Spinal cord (tissue), 10 donors: ENCODE results near the gene OSBPL6. TPM values are rescaled to one million over a fixed set of nuclear protein-coding genes. Genes with fewer than 3 reads are reported as not detected.
"Not testable (repeated sequence)": the region's sequence is repeated elsewhere in the genome, so short reads cannot be mapped to it uniquely, and the experiment has no call there.

Source experiments
- DNase-seq, 6 donors: peaks; one replicate each; pipeline versions ENCODE4 v3.0.0 to v3.0.0-alpha.2; 2013 to 2015; ENCODE audit warnings: low spot score in 6 of 6, low read depth in 4 of 6
- H3K27ac ChIP-seq: one replicate; pipeline ENCODE4 v1.5.1; 2013; ENCODE audit warnings: low read depth, low read length, control low read depth
- H3K27me3 ChIP-seq: one replicate; pipeline ENCODE4 v1.6.1; 2013; ENCODE audit warnings: low read length; ENCODE audit not compliant: control insufficient read depth, insufficient read depth
- H3K36me3 ChIP-seq: one replicate; pipeline ENCODE4 v1.6.1; 2013; ENCODE audit warnings: low read length; ENCODE audit not compliant: control insufficient read depth, insufficient read depth
- H3K4me1 ChIP-seq: one replicate; pipeline ENCODE4 v1.6.1; 2013; ENCODE audit warnings: low read length; ENCODE audit not compliant: control insufficient read depth, insufficient read depth
- H3K4me3 ChIP-seq: one replicate; pipeline ENCODE4 v1.5.1; 2013; ENCODE audit warnings: low read depth, low read length, control low read depth
- H3K9me3 ChIP-seq: one replicate; pipeline ENCODE4 v1.6.1; 2013; ENCODE audit warnings: low read length; ENCODE audit not compliant: control insufficient read depth, insufficient read depth
- WGBS: methylation state at CpG from one replicate; pipeline ENCODE4 v1.1.5; 2013; ENCODE audit warnings: missing lambda C conversion rate; ENCODE audit not compliant: insufficient coverage; 5-methylcytosine and 5-hydroxymethylcytosine counted together
- polyA plus RNA-seq, 2 donors: library from polyadenylated mRNA; unstranded; fragments of 120-200 nt; gene quantifications; one replicate each; pipeline ENCODE4 v1.2.1, GENCODE V29; 2013; ENCODE audit not compliant: insufficient read length in 2 of 2
- total RNA-seq, 2 donors: library from RNA; depleted of rRNA in 1 of 2; stranded (reverse); fragments of 120-200 nt in 1 of 2; fragments of >200 nt in 1 of 2; gene quantifications; one replicate each; pipeline versions ENCODE4 v1.2.3 to v1.2.4, GENCODE V29; 2013 to 2014
- donor health status: healthy.

OSBPL6 gene
- total and polyA plus RNA-seq, 4 donors = 7.3 to 18.8 (median 17.8) TPM

GRCh38 chr2:178345951-178346350 is 151.6 kb downstream of the OSBPL6 start:
- WGBS = 100% methylated on average over 1 of the region's 2 CpGs
- Histone ChIP-seq H3K4me3 (no peak overlapping the region), H3K27me3 (no peaks in the 10 kb centered on the region), H3K9me3 (no peaks in the 10 kb centered on the region), H3K36me3 (peaks cover 7% of the 10 kb centered on the region), H3K27ac (no peak overlapping the region), H3K4me1 (no peaks in the 10 kb centered on the region)
- DNase-seq = no peak

GRCh38 chr2:178350051-178350450 is 155.7 kb downstream of the OSBPL6 start:
- no peak overlapping the region for H3K4me3 ChIP-seq
- H3K36me3 ChIP-seq = peaks cover 8% of the 10 kb centered on the region
- no peak for DNase-seq
- no peaks in the 10 kb centered on the region for H3K27me3 ChIP-seq
- 100% methylated on average over 1 of the region's 3 CpGs for WGBS
- H3K9me3 ChIP-seq = peaks cover 3% of the 10 kb centered on the region
- H3K27ac ChIP-seq = no peak overlapping the region
- H3K4me1 ChIP-seq = no peaks in the 10 kb centered on the region

- DNase-seq, H3K27ac ChIP-seq, H3K9me3 ChIP-seq, H3K4me3 ChIP-seq, H3K27me3 ChIP-seq, H3K4me1 ChIP-seq, H3K36me3 ChIP-seq: not testable (repeated sequence)
- WGBS = no CpG with 5 or more reads among the region's 4 CpGs
Measured at GRCh38 chr2:178357704-178358103, 163.4 kb downstream of the OSBPL6 start.

- Histone ChIP-seq H3K36me3 (no peaks in the 10 kb centered on the region), H3K27me3 (no peaks in the 10 kb centered on the region), H3K4me1 (no peaks in the 10 kb centered on the region), H3K27ac (no peak overlapping the region), H3K9me3 (no peaks in the 10 kb centered on the region), H3K4me3 (no peak overlapping the region)
- DNase-seq = no peak
- 100% methylated on average over 1 of the region's 7 CpGs for WGBS
Measured at GRCh38 chr2:178359192-178359912, 165.0 kb downstream of the OSBPL6 start.

DNA sequence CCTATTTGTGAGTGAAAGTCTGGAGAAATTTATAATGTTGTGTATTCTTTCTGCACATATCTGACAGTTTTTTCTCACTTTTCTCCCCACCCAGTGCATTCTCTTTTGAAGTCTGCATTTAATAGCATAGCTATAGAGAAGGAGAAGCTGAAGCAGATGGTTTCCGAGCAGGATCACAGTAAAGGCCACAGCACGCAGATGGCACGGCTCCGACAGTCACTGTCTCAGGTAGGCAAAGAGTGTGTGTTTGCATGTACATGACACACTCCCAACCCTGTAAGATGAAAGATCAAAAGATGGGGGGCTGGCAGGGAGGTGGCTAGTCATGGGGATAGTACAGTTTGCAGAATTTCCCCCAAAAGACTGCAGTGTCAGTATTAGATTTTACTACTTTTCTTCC is 167.3 kb downstream of the OSBPL6 start:
- H3K27ac ChIP-seq = no peak overlapping the region
- H3K4me1 ChIP-seq = no peaks in the 10 kb centered on the region
- no peak for DNase-seq
- no peak overlapping the region for H3K4me3 ChIP-seq
- no peaks in the 10 kb centered on the region for H3K36me3 ChIP-seq
- no peaks in the 10 kb centered on the region for H3K27me3 ChIP-seq
- WGBS = no CpG with 5 or more reads among the region's 4 CpGs
- H3K9me3 ChIP-seq = no peaks in the 10 kb centered on the region

GRCh38 chr2:178363252-178363651 is 168.9 kb downstream of the OSBPL6 start:
- 92% methylated on average over 3 of the region's 7 CpGs for WGBS
- no peaks in the 10 kb centered on the region for H3K4me1 ChIP-seq
- H3K27me3 ChIP-seq = no peaks in the 10 kb centered on the region
- no peak overlapping the region for H3K4me3 ChIP-seq
- no peak overlapping the region for H3K27ac ChIP-seq
- no peak for DNase-seq
- H3K9me3 ChIP-seq = no peaks in the 10 kb centered on the region
- H3K36me3 ChIP-seq = no peaks in the 10 kb centered on the region

DNA sequence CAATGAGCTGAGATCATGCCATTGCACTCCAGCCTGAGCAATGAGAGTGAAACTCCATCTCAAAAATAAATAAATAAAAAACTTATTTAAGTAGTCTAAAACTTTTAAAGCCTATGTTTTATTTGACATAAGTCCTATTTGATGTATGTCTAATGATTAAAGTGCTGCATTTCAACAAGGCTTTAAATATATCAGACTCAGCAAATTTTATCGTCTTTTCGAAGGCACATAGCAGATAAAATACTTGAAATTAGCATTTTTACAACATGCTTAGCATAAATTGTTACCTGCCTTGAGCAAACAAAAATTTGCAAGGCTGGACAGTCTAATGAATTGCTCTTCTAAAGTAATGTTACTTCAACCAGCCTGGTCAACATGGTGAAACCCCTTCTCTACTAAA is 170.8 kb downstream of the OSBPL6 start:
- whole genome bisulfite sequencing = no CpG with 5 or more reads among the region's 2 CpGs
- DNase-seq = no peak
- H3K9me3 ChIP-seq = no peaks in the 10 kb centered on the region
- no peaks in the 10 kb centered on the region for H3K4me1 ChIP-seq
- no peaks in the 10 kb centered on the region for H3K36me3 ChIP-seq
- H3K27ac ChIP-seq = no peak overlapping the region
- H3K4me3 ChIP-seq = no peak overlapping the region
- no peaks in the 10 kb centered on the region for H3K27me3 ChIP-seq

DNA sequence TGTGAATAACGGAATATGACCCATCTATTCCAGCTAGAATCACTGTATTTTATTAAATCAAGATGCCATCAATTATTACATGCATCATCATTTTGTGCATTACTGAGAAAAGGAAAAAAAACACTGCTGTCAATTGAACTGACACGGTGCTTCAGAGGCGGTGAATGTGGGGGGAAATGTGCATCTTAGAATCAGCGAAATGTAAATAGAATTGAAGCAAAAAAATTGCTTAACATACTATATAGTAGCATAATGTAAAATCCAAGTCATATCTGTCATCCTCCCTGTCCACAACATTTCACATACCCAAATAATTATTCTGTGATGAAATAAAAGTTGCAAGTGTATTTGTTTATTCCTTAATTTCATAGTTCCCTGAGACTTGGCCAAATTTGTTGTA is 172.1 kb downstream of the OSBPL6 start:
- Histone ChIP-seq H3K27me3 (no peaks in the 10 kb centered on the region), H3K36me3 (no peaks in the 10 kb centered on the region), H3K4me1 (no peaks in the 10 kb centered on the region), H3K27ac (no peak overlapping the region), H3K4me3 (no peak overlapping the region), H3K9me3 (no peaks in the 10 kb centered on the region)
- WGBS = no CpG with 5 or more reads among the region's 4 CpGs
- DNase-seq = no peak

DNA sequence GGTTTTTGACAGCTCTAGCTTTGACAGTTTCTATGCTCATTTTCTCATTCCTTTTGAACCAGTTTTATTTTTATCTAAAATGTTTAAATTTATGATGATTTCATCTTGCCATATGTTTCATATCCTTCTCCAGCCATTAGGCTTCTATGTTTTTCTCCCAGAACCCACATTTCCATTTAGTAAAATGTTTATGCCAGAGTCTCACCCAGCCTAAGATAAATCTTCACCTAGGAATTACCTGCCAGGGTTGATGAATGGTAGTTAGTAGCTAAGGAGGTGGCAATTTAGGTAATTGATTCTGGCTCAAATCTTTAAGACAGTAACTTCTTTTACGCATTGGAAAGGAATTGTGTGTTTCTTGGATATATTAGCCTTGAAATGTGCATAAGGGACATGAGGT is 173.0 kb downstream of the OSBPL6 start:
- no peak overlapping the region for H3K4me3 ChIP-seq
- 100% methylated on average over 1 of the region's 1 CpG for WGBS
- no peak overlapping the region for H3K27ac ChIP-seq
- no peaks in the 10 kb centered on the region for H3K9me3 ChIP-seq
- no peaks in the 10 kb centered on the region for H3K36me3 ChIP-seq
- H3K27me3 ChIP-seq = no peaks in the 10 kb centered on the region
- DNase-seq = peak in 2 of 6 donors; percentile 42 to 51
- H3K4me1 ChIP-seq = no peaks in the 10 kb centered on the region

DNA sequence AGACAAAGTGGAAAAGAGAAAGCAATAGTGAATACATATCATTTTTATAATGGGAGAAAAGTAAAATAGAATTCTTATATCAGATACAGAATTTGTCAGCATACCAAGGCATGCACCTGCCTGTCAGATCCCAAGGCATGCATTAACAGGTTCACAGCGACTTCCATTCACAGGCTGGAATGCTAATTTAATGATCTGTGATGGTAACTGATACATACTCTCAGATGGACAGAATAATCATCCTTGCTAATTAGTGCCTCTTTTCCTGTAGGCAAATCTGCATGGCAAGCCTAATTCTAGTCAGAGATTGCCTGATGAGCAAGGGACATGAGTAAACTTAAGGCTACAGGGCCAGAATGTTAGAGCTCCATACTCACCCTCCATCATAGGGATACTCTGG is 180.6 kb downstream of the OSBPL6 start:
- no CpG with 5 or more reads among the region's 1 CpG for WGBS

More for the DNA sequence above, 180.6 kb downstream of the OSBPL6 start:
- no peaks in the 10 kb centered on the region for H3K4me1 ChIP-seq
- H3K4me3 ChIP-seq = no peak overlapping the region
- H3K9me3 ChIP-seq = no peaks in the 10 kb centered on the region
- H3K36me3 ChIP-seq = peaks cover 29% of the 10 kb centered on the region
- peak in 1 of 6 donors; percentile 32 for DNase-seq
- no peak overlapping the region for H3K27ac ChIP-seq
- H3K27me3 ChIP-seq = no peaks in the 10 kb centered on the region
